ENCODE data around the gene CPAMD8. TPM values are rescaled to one million over a fixed set of nuclear protein-coding genes. Genes with fewer than 3 reads are reported as not detected.

The CPAMD8 gene
- total RNA-seq: 4.9 to 10.6 TPM (median 6.1 TPM) in 3 replicates
- long read RNA-seq, partial matches to known transcripts: 1 of 6 reads
- long read RNA-seq, other reads (novel, unspliced or antisense): 2 of 6 reads

DNA sequence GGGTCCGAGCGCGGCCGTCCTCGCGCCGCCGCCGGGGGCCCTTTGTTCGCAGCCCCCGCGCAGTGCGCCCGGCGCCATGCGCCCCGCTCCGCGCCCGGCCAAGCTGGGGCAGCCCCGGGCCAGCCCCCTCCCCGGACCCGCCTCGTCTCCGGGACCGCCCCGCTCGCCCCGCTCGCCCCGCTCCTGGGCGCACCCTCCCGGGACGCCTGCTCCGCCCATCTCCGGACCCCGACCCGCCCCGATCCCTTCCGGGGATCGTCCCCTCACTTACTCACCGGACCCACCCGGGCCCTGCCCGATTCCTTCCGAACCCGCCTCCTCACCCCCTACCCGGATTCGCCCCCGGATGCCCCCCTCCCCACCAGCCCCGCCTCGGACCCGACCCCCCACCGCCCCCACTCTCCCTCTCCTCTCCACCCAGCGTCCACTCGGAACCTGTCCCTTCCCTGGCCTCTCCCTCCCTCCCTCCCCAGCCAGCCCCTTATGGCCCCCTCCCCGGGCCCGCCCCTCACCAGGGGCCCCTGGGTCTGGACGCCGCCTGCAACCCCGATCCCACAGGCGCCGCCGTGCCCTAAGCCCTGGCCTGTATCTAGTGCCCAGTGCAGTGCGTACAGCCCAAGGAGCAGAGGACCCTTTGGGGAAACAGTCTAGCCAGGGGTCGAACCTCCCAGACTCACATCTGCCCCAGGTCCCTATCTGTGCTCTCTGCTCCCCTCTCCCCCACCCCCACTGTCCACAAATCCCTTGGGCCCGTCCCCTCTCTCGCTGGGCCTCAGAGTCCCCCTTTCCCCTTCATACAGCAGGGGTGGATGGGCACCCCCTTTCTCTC, at the start of gene CPAMD8:
Gene CPAMD8, minus strand, starts transcription at position 105 of the 829 bp plus-strand sequence. CDS start 168 bp downstream, outside the sequence.
- TF ChIP-seq, protein P1, sequence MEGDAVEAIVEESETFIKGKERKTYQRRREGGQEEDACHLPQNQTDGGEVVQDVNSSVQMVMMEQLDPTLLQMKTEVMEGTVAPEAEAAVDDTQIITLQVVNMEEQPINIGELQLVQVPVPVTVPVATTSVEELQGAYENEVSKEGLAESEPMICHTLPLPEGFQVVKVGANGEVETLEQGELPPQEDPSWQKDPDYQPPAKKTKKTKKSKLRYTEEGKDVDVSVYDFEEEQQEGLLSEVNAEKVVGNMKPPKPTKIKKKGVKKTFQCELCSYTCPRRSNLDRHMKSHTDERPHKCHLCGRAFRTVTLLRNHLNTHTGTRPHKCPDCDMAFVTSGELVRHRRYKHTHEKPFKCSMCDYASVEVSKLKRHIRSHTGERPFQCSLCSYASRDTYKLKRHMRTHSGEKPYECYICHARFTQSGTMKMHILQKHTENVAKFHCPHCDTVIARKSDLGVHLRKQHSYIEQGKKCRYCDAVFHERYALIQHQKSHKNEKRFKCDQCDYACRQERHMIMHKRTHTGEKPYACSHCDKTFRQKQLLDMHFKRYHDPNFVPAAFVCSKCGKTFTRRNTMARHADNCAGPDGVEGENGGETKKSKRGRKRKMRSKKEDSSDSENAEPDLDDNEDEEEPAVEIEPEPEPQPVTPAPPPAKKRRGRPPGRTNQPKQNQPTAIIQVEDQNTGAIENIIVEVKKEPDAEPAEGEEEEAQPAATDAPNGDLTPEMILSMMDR (IDR thresholded peaks at IDR 0.05): no peak
- H3K4me3 Mint-ChIP-seq (ENCODE audit: unreplicated experiment): peak within 1 kb of the TSS; percentile 66
- H3K36me3 Mint-ChIP-seq (ENCODE audit: low read depth): peaks cover 13% of the 10 kb centered on the region
- H3K27me3 Mint-ChIP-seq (ENCODE audit: low read depth): peaks cover 37% of the 10 kb centered on the region
- H3K9me3 Mint-ChIP-seq (ENCODE audit: low read depth): peaks cover 19% of the 10 kb centered on the region
- DNase-seq (ENCODE audit: low spot score): no peak
- no peak within 1 kb of the TSS for H3K27ac Mint-ChIP-seq (ENCODE audit: unreplicated experiment)
- peaks cover 11% of the 10 kb centered on the region for H3K4me1 Mint-ChIP-seq (ENCODE audit: low read depth)

DNA sequence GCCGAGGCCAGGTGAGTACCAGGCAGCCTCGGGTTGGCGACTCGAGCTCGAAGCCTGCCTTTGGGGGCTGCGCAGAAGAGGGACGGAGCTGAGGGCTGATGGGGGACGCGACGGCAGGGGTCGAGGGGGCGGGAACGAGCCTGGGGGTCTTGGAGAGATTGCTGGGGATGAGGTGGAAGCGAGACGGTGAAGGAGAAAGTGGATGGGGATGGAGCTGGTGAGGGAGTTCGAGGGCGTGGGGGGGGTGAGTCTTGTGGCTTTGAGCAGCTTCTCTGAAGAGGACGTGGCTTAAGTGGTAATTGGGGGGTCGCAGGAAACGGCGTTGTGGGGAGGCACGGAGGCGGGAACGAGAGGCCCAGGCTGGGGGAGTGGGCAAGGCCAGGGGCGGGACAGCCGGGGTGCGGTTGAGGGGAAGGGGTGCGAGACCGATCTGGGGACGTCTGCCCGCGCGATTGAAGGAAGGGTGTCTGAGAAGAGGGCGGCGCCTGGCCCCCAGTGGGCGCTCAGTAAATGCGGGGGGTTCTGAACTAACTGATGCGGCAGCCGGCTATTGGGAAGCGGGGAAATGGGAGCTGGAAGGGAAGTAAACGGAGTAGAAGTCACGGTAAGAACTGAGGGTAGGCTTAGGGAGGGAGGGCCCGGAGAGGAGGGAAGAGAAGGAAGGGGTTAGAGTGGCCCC, 49.4 kb upstream of the CPAMD8 start:
- Mint-ChIP-seq H3K4me1 (ENCODE audit: low read depth) (peaks cover 55% of the 10 kb centered on the region), H3K36me3 (ENCODE audit: low read depth) (peaks cover 2% of the 10 kb centered on the region), H3K4me3 (ENCODE audit: unreplicated experiment) (peak overlapping the region; percentile 97), H3K27ac (ENCODE audit: unreplicated experiment) (peak overlapping the region; percentile 96), H3K27me3 (ENCODE audit: low read depth) (no peaks in the 10 kb centered on the region), H3K9me3 (ENCODE audit: low read depth) (no peaks in the 10 kb centered on the region)
- TF ChIP-seq, protein P1 (IDR thresholded peaks at IDR 0.05): peak; percentile 28
- no peak for DNase-seq (ENCODE audit: low spot score)

DNA sequence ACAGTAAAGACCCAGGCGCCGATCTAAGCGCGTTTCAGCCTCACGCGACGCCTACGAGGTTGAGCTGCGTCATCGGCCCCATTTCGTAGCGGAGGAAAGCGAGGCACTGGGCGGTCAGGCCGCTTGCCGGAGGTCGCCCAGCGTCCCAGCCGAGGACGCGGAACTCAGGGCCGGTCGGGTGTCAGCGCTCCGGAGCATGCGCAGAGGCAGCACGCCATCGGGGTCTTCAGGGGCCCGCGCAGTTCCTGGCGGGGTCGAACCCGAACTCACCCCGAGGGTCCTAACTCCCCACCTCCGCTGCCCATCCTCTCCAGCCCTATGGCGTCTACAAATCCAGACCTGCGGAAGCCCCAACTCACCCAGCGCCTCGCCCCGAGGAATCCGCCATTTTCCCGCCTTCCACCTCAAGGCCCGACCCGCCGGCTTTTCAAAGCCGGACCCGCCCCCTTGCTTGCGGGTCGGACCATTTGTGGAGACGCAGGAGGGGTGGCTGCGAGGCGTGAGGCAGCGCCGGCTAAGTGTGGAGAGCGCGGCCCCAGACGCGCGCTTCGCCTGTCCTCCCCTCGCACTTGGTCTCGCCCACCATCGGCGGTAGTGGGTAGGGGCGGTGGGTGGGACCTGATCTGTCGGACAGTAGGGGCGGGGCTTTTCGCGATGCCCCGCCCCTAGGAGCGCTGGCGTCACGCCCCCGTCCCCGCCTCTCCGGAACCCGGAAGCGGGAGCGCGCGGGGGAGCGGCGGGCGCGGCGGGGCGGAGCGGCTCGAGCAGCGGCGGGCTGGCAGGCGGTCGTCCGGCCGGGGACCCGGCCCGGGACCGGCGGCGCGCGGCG, 48.6 kb upstream of the CPAMD8 start, which contains the start of the genes HAUS8 and MYO9B:
Gene HAUS8, minus strand, starts transcription at position 418 of the 829 bp plus-strand sequence. Its CDS starts 30 bp downstream, at position 388.
Gene MYO9B, plus strand, starts transcription at position 743 of the 829 bp plus-strand sequence. CDS start 25,941 bp downstream, outside the sequence.
- Mint-ChIP-seq H3K27ac (ENCODE audit: unreplicated experiment) (peak within 1 kb of the TSS; percentile 98), H3K36me3 (ENCODE audit: low read depth) (peaks cover 3% of the 10 kb centered on the region), H3K27me3 (ENCODE audit: low read depth) (no peaks in the 10 kb centered on the region), H3K4me3 (ENCODE audit: unreplicated experiment) (peak within 1 kb of the TSS; percentile 97), H3K9me3 (ENCODE audit: low read depth) (no peaks in the 10 kb centered on the region), H3K4me1 (ENCODE audit: low read depth) (peaks cover 50% of the 10 kb centered on the region)
- TF ChIP-seq, protein P1 (IDR thresholded peaks at IDR 0.05): no peak
- peak; percentile 99 for DNase-seq (ENCODE audit: low spot score)

DNA sequence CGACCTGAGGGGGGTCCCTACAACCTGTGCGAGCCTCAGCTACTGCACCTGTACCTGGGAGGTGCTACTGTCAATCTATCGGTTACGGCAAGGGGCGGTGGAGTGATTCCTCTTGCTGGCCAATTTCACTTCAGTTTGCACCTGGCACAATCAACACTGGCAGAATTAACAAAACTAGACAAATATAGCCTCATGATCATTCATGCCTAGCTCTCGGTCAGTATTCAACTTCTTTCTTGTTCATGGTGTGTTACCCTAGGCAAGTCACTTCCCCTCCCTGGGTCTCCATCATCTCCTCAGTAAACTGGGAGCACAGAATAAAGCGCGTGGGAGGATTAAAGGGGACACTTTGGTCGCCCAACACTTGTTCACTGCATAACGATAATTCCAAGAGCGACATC, 48.0 kb upstream of the CPAMD8 start:
- peak overlapping the region; percentile 97 for H3K4me3 Mint-ChIP-seq (ENCODE audit: unreplicated experiment)
- H3K27ac Mint-ChIP-seq (ENCODE audit: unreplicated experiment): peak overlapping the region; percentile 98
- no peaks in the 10 kb centered on the region for H3K9me3 Mint-ChIP-seq (ENCODE audit: low read depth)
- TF ChIP-seq, protein P1 (IDR thresholded peaks at IDR 0.05): no peak
- peaks cover 44% of the 10 kb centered on the region for H3K4me1 Mint-ChIP-seq (ENCODE audit: low read depth)
- H3K36me3 Mint-ChIP-seq (ENCODE audit: low read depth): peaks cover 3% of the 10 kb centered on the region
- no peaks in the 10 kb centered on the region for H3K27me3 Mint-ChIP-seq (ENCODE audit: low read depth)
- no peak for DNase-seq (ENCODE audit: low spot score)

Data from chondrocyte (in vitro differentiated cells).